HEK293 (cell line): ENCODE results near the gene NXN.

Experiments used
- OVOL3 ChIP-seq: fragments of 450-650 bp; formaldehyde crosslinking; IDR thresholded peaks from 2 replicates; pipeline ENCODE4 v1.5.1; 2016; ENCODE audit warnings: missing biosample characterization, missing genetic modification characterization
- PRDM10 ChIP-seq: fragments of 450-650 bp; formaldehyde crosslinking; IDR thresholded peaks from 2 replicates; pipeline ENCODE4 v1.5.1; 2016; ENCODE audit warnings: missing biosample characterization, missing genetic modification characterization
- PRDM6 ChIP-seq: fragments of 450-650 bp; formaldehyde crosslinking; IDR thresholded peaks from 2 replicates; pipeline ENCODE4 v1.5.1; 2017; ENCODE audit warnings: missing biosample characterization, missing genetic modification characterization
- SCRT1 ChIP-seq: fragments of 450-650 bp; formaldehyde crosslinking; IDR thresholded peaks from 2 replicates; pipeline ENCODE4 v1.5.1; 2016; ENCODE audit warnings: missing biosample characterization, missing genetic modification characterization, borderline replicate concordance
- YY1 ChIP-seq: fragments of 450-650 bp; formaldehyde crosslinking; IDR thresholded peaks from 2 replicates; pipeline ENCODE4 v1.5.1; 2018; ENCODE audit warnings: missing biosample characterization, missing genetic modification characterization
- ZBTB7A ChIP-seq: fragments of 450-650 bp; formaldehyde crosslinking; IDR thresholded peaks from 2 replicates; pipeline ENCODE4 v1.5.1; 2016; ENCODE audit warnings: low read depth, missing biosample characterization, missing genetic modification characterization
- ZEB2 ChIP-seq: fragments of 450-650 bp; formaldehyde crosslinking; IDR thresholded peaks from 2 replicates; pipeline ENCODE4 v1.5.1; 2016; ENCODE audit warnings: missing biosample characterization, missing genetic modification characterization
- ZNF133 ChIP-seq: fragments of 450-650 bp; formaldehyde crosslinking; IDR thresholded peaks from 2 replicates; pipeline ENCODE4 v1.5.1; 2016; ENCODE audit warnings: missing biosample characterization, missing genetic modification characterization
- ZNF138 ChIP-seq: fragments of 450-650 bp; formaldehyde crosslinking; IDR thresholded peaks from 2 replicates; pipeline ENCODE4 v1.5.1; 2016; ENCODE audit warnings: missing biosample characterization, missing genetic modification characterization, borderline replicate concordance
- ZNF157 ChIP-seq: fragments of 450-650 bp; formaldehyde crosslinking; IDR thresholded peaks from 2 replicates; pipeline ENCODE4 v1.5.1; 2016; ENCODE audit warnings: missing biosample characterization, missing genetic modification characterization
- ZNF280D ChIP-seq: fragments of 450-650 bp; formaldehyde crosslinking; IDR thresholded peaks from 2 replicates; pipeline ENCODE4 v1.5.1; 2016; ENCODE audit warnings: missing biosample characterization, missing genetic modification characterization
- ZNF302 ChIP-seq: fragments of 450-650 bp; formaldehyde crosslinking; IDR thresholded peaks from 2 replicates; pipeline ENCODE4 v1.5.1; 2016; ENCODE audit warnings: missing biosample characterization, missing genetic modification characterization, low read depth
- ZNF311 ChIP-seq: fragments of 450-650 bp; formaldehyde crosslinking; IDR thresholded peaks from 2 replicates; pipeline ENCODE4 v1.5.1; 2017; ENCODE audit warnings: missing biosample characterization, missing genetic modification characterization, borderline replicate concordance
- ZNF324 ChIP-seq: fragments of 450-650 bp; formaldehyde crosslinking; IDR thresholded peaks from 2 replicates; pipeline ENCODE4 v1.5.1; 2016; ENCODE audit warnings: missing biosample characterization, missing genetic modification characterization
- ZNF426 ChIP-seq: fragments of 450-650 bp; formaldehyde crosslinking; IDR thresholded peaks from 2 replicates; pipeline ENCODE4 v1.5.1; 2017; ENCODE audit warnings: missing biosample characterization, missing genetic modification characterization, mild to moderate bottlenecking, inconsistent platforms, moderate library complexity
- ZNF580 ChIP-seq: fragments of 450-650 bp; formaldehyde crosslinking; IDR thresholded peaks from 2 replicates; pipeline ENCODE4 v1.5.1; 2016; ENCODE audit warnings: missing biosample characterization, missing genetic modification characterization
- ZNF610 ChIP-seq: fragments of 450-650 bp; formaldehyde crosslinking; IDR thresholded peaks from 2 replicates; pipeline ENCODE4 v1.5.1; 2016; ENCODE audit warnings: missing biosample characterization, missing genetic modification characterization, borderline replicate concordance
- ZNF624 ChIP-seq: fragments of 450-650 bp; formaldehyde crosslinking; IDR thresholded peaks from 2 replicates; pipeline ENCODE4 v1.5.1; 2017; ENCODE audit warnings: missing biosample characterization, missing genetic modification characterization
- ZNF626 ChIP-seq: fragments of 450-650 bp; sonication (Bioruptor Pico); formaldehyde crosslinking; IDR thresholded peaks from 2 replicates; pipeline ENCODE4 v1.5.1; 2018; ENCODE audit warnings: missing biosample characterization, missing genetic modification characterization, inconsistent platforms
- ZNF639 ChIP-seq: fragments of 450-650 bp; formaldehyde crosslinking; IDR thresholded peaks from 2 replicates; pipeline ENCODE4 v1.5.1; 2016; ENCODE audit warnings: missing biosample characterization, missing genetic modification characterization
- ZNF692 ChIP-seq: fragments of 450-650 bp; formaldehyde crosslinking; IDR thresholded peaks from 2 replicates; pipeline ENCODE4 v1.5.1; 2016; ENCODE audit warnings: missing biosample characterization, missing genetic modification characterization
- ZNF704 ChIP-seq: fragments of 450-650 bp; formaldehyde crosslinking; IDR thresholded peaks from 2 replicates; pipeline ENCODE4 v1.5.1; 2016; ENCODE audit warnings: missing biosample characterization, missing genetic modification characterization
- ZNF707 ChIP-seq: fragments of 450-650 bp; formaldehyde crosslinking; IDR thresholded peaks from 2 replicates; pipeline ENCODE4 v1.5.1; 2016; ENCODE audit warnings: missing biosample characterization, missing genetic modification characterization
- ZNF777 ChIP-seq: fragments of 450-650 bp; formaldehyde crosslinking; IDR thresholded peaks from 2 replicates; pipeline ENCODE4 v1.5.1; 2017; ENCODE audit warnings: missing biosample characterization, missing genetic modification characterization, borderline replicate concordance
- ZSCAN30 ChIP-seq: fragments of 450-650 bp; IDR thresholded peaks from 2 replicates; pipeline ENCODE4 v1.5.1; 2018; ENCODE audit warnings: missing biosample characterization, mild to moderate bottlenecking, missing genetic modification characterization, moderate library complexity

Gene NXN

GRCh38 chr17:752002-752619 lies 227.5 kb downstream of the NXN start, which contains the start of gene GEMIN4 (continued):
- peak; percentile 49 for TF ChIP-seq PRDM10 (tag by site-specific recombination)
- no peak for TF ChIP-seq ZNF624 (tag by site-specific recombination)
- 0 out of 2 replicates have a peak, but pooled peaks have one; percentile 13 for TF ChIP-seq ZNF580 (tag by site-specific recombination)
- peak; percentile 67; the same call in 1 of the 2 replicates for TF ChIP-seq ZNF324 (tag by site-specific recombination)
- TF ChIP-seq ZNF311 (tag by site-specific recombination) = no peak
- peak; percentile 84 for TF ChIP-seq ZEB2 (tag by site-specific recombination)
- 0 out of 2 replicates have a peak, but pooled peaks have one; percentile 46 for TF ChIP-seq ZNF280D (tag by site-specific recombination)
- TF ChIP-seq OVOL3 (tag by site-specific recombination) = 0 out of 2 replicates have a peak, but pooled peaks have one; percentile 44
- TF ChIP-seq ZNF610 (tag by site-specific recombination) = peak; percentile 77; the same call in 1 of the 2 replicates
- 0 out of 2 replicates have a peak, but pooled peaks have one; percentile 69 for TF ChIP-seq ZNF777 (tag by site-specific recombination)
- no peak for TF ChIP-seq ZNF626 (tag by site-specific recombination)
- TF ChIP-seq ZNF704 (tag by site-specific recombination) = no peak
- no peak for TF ChIP-seq ZNF426 (tag by site-specific recombination)
- TF ChIP-seq YY1 (tag by site-specific recombination) = peak; percentile 76
- no peak for TF ChIP-seq ZNF157
- TF ChIP-seq ZBTB7A (tag by site-specific recombination) = peak; percentile 97
- no peak for TF ChIP-seq ZNF302 (tag by site-specific recombination)
- no peak for TF ChIP-seq SCRT1 (tag by site-specific recombination)
- TF ChIP-seq ZNF707 = no peak
- no peak for TF ChIP-seq ZNF133 (tag by site-specific recombination)
- 0 out of 2 replicates have a peak, but pooled peaks have one; percentile 58 for TF ChIP-seq ZNF639
- TF ChIP-seq ZSCAN30 (tag by site-specific recombination) = peak; percentile 41; the same call in 1 of the 2 replicates
- TF ChIP-seq ZNF692 (tag by site-specific recombination) = peak; percentile 47
- TF ChIP-seq PRDM6 (tag by site-specific recombination) = no peak
- TF ChIP-seq ZNF138 (tag by site-specific recombination) = no peak
